ENCODE results near the gene MSL3. TPM values are rescaled to one million over a fixed set of nuclear protein-coding genes. Genes with fewer than 3 reads are reported as not detected.

Gene MSL3, protein sequence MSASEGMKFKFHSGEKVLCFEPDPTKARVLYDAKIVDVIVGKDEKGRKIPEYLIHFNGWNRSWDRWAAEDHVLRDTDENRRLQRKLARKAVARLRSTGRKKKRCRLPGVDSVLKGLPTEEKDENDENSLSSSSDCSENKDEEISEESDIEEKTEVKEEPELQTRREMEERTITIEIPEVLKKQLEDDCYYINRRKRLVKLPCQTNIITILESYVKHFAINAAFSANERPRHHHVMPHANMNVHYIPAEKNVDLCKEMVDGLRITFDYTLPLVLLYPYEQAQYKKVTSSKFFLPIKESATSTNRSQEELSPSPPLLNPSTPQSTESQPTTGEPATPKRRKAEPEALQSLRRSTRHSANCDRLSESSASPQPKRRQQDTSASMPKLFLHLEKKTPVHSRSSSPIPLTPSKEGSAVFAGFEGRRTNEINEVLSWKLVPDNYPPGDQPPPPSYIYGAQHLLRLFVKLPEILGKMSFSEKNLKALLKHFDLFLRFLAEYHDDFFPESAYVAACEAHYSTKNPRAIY
- total RNA-seq, result 12.0 TPM

DNA sequence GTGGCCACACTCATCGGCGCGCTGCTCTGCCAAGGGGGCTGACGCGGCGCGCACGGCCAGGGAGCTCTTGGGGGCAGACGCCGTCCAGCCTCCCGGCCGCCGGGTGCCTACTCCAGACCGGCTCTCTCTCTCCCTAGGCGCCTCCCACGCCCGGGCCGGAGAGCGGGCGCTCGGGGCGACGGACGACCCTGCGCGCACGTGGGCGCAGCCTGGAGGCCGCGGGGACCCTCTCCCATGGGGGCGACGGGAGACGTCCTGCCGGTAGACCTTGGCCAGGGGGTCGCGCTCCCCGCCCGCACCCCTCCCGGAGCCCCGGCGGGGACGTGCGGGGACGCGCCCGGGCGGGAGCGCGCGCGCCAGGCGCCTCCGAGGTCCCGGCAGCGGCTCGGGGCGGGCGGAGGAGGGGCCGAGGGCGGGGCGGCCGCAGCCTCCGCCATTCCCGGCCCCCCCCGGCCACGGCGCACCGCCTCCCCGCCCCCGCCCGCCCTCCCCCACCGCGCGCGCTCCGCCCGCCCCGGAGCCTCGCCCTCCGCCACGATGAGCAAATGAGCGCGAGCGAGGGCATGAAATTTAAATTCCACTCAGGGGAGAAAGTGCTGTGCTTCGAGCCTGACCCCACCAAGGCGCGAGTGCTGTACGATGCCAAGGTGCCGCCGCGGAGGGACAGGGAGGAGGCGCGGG is at the start of gene MSL3:
TSS of gene MSL3 (plus strand) at position 519 of the 681 bp plus-strand sequence. CDS start at position 546, 27 bp downstream.
- peaks cover 2 to 18% (median 3%) of the 10 kb centered on the region in 3 donors for H3K36me3 ChIP-seq (ENCODE audit: control insufficient read depth in 3 of 3, insufficient read depth in 3 of 3, low read length in 3 of 3)
- H3K4me1 ChIP-seq (ENCODE audit: control insufficient read depth in 3 of 3, insufficient read depth in 3 of 3, low read length in 3 of 3), result peaks cover 4 to 13% (median 4%) of the 10 kb centered on the region in 3 donors
- H3K27ac ChIP-seq (ENCODE audit: low read depth, low read length), result peak within 1 kb of the TSS; percentile 85
- no peaks in the 10 kb centered on the region for H3K9me3 ChIP-seq (ENCODE audit: control insufficient read depth in 3 of 3, low read length in 3 of 3)
- peak within 1 kb of the TSS; percentile 77 to 85 (median 85) for H3K4me3 ChIP-seq (ENCODE audit: low read length in 3 of 3)
- no peaks in the 10 kb centered on the region for H3K27me3 ChIP-seq (ENCODE audit: control insufficient read depth in 3 of 3, insufficient read depth in 3 of 3, low read length in 3 of 3)
- peak within 1 kb of the TSS; percentile 72 to 87 (median 85) for H3K9ac ChIP-seq (ENCODE audit: low read depth in 1 of 3, low read length in 3 of 3)

DNA sequence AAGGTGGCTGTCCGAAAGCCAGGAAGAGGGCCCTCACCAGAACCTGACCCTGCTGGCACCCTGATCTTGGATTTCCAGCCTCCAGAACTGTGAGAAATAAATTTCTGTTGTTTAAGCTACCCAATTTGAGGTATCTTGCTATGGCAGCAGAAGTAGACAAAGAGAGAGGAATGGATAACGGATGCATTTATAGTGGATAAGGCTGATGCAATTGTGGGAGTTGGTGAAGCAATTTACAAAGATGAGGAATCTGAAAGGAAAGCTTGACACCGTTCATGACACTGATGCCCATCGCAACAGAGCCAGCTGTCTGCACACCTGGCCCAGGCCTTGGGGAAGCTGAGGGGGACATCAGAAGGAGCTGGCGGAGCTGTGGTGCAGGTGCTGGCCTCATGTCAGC is 35.7 kb upstream of the MSL3 start:
- no peak overlapping the region for H3K4me3 ChIP-seq (ENCODE audit: low read length in 3 of 3)
- H3K27me3 ChIP-seq (ENCODE audit: control insufficient read depth in 3 of 3, insufficient read depth in 3 of 3, low read length in 3 of 3), result no peaks in the 10 kb centered on the region
- H3K27ac ChIP-seq (ENCODE audit: low read depth, low read length), result no peak overlapping the region
- peaks cover 0 to 17% (median 4%) of the 10 kb centered on the region in 3 donors for H3K4me1 ChIP-seq (ENCODE audit: control insufficient read depth in 3 of 3, insufficient read depth in 3 of 3, low read length in 3 of 3)
- H3K9me3 ChIP-seq (ENCODE audit: control insufficient read depth in 3 of 3, low read length in 3 of 3), result no peaks in the 10 kb centered on the region
- H3K9ac ChIP-seq (ENCODE audit: low read depth in 1 of 3, low read length in 3 of 3), result no peak overlapping the region
- H3K36me3 ChIP-seq (ENCODE audit: control insufficient read depth in 3 of 3, insufficient read depth in 3 of 3, low read length in 3 of 3), result no peaks in the 10 kb centered on the region

DNA sequence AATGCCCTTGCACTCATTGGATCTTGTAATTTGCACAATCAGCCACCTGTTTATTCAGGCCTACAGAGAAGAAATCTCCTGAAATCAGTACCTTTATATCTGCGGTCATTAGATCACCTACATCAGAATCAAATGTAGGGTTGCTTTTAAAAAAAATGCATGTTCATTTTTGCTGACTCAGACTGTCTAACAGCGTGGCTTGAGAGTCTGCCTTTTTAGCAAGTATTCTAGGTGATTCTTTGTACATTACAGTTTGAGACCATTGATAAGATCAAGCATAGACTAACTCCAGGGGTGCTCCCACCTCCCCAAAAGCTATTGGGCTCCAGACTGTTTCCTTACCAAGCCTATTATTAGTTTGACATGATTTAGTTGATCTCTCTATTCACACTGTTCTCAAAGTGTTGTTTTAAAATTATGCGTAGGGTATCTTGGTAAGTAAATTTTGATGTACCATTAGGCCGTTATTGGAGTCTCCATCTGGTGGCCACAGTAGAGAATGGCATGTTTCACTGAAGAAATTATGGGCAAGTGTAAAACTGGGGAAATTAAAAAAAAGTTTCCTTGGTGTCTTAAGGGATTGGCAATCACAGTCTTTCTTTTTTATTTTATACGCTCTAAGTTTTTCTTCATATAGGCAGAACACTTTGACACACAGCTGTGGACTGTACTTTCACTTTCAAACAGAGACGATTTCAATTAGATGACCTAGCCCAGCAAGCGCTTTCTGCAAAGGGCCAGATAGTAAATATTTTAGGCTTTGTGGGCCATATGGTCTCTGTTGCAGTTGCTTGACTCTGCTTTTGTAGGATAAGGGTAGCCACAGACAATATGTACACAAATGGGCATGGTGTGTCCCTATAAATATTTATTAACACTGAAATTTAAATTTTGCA is 33.7 kb upstream of the MSL3 start:
- Histone ChIP-seq H3K27me3 (ENCODE audit: control insufficient read depth in 3 of 3, insufficient read depth in 3 of 3, low read length in 3 of 3) (no peaks in the 10 kb centered on the region), H3K9ac (ENCODE audit: low read depth in 1 of 3, low read length in 3 of 3) (no peak overlapping the region), H3K9me3 (ENCODE audit: control insufficient read depth in 3 of 3, low read length in 3 of 3) (no peaks in the 10 kb centered on the region), H3K4me3 (ENCODE audit: low read length in 3 of 3) (no peak overlapping the region), H3K27ac (ENCODE audit: low read depth, low read length) (no peak overlapping the region), H3K4me1 (ENCODE audit: control insufficient read depth in 3 of 3, insufficient read depth in 3 of 3, low read length in 3 of 3) (peaks cover 0 to 17% (median 4%) of the 10 kb centered on the region in 3 donors), H3K36me3 (ENCODE audit: control insufficient read depth in 3 of 3, insufficient read depth in 3 of 3, low read length in 3 of 3) (no peaks in the 10 kb centered on the region)

DNA sequence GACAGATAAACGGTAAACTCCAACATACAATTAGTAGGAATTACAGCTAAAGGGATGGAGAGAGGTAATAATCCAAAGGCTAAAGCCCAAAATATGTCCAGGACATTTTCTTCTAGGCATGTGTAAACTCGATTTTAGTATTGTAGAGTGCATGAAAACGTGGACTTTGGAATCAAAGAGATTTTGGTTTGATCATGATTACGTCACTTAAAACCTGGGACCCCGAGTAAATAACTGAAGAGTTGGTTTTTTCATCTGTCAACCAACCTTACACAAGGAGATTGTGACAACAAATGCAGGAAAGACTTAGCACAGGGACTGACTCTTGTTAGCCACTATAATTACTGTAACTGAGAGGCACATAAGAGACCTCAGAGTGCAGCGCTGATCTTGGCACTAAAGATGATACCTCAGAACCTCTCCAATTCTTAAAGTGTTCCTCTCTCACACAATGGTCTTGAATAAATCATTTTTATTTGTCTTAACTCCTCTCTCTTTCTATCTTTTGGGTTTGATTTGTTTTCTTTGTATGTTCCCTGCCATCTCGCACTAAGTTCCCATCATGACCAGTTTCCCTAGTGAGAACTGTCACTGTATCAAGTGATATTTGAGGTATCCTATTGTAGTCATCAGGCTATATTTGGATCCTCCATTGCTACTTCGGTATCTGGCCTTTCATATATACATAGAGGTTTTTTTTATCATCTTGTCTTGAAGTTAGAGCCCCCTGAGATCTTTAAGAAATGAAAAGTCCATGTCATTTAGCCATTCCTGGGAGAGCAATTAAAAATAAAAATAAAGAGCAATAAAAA is 32.2 kb upstream of the MSL3 start:
- Histone ChIP-seq H3K27ac (ENCODE audit: low read depth, low read length) (no peak overlapping the region), H3K9ac (ENCODE audit: low read depth in 1 of 3, low read length in 3 of 3) (no peak overlapping the region), H3K9me3 (ENCODE audit: control insufficient read depth in 3 of 3, low read length in 3 of 3) (no peaks in the 10 kb centered on the region), H3K36me3 (ENCODE audit: control insufficient read depth in 3 of 3, insufficient read depth in 3 of 3, low read length in 3 of 3) (no peaks in the 10 kb centered on the region), H3K27me3 (ENCODE audit: control insufficient read depth in 3 of 3, insufficient read depth in 3 of 3, low read length in 3 of 3) (no peaks in the 10 kb centered on the region), H3K4me1 (ENCODE audit: control insufficient read depth in 3 of 3, insufficient read depth in 3 of 3, low read length in 3 of 3) (peaks cover 0 to 17% (median 4%) of the 10 kb centered on the region in 3 donors), H3K4me3 (ENCODE audit: low read length in 3 of 3) (no peak overlapping the region)

DNA sequence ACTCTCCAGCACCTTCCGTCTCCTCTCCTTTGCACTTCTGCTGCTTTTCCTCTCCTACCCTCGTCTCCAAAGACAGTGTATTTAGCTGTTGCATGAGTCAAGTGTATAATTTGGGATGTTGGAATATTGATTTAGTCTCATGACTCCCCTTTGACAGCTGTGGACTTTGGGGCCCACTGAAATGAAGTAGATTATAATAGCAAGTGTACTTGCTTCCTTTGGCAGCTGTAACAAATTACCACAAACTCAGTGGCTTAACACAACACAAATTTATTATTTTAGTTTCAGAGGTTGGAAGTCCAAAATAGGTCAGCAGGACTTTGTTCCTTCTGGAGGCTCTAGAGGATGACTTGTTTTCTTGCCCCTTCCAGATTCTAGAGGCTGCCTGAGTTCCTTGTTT is 29.5 kb upstream of the MSL3 start:
- no peak overlapping the region for H3K27ac ChIP-seq (ENCODE audit: low read depth, low read length)
- H3K4me1 ChIP-seq (ENCODE audit: control insufficient read depth in 3 of 3, insufficient read depth in 3 of 3, low read length in 3 of 3), result peaks cover 0 to 17% (median 4%) of the 10 kb centered on the region in 3 donors
- no peaks in the 10 kb centered on the region for H3K36me3 ChIP-seq (ENCODE audit: control insufficient read depth in 3 of 3, insufficient read depth in 3 of 3, low read length in 3 of 3)
- no peaks in the 10 kb centered on the region for H3K9me3 ChIP-seq (ENCODE audit: control insufficient read depth in 3 of 3, low read length in 3 of 3)
- no peak overlapping the region for H3K4me3 ChIP-seq (ENCODE audit: low read length in 3 of 3)
- H3K27me3 ChIP-seq (ENCODE audit: control insufficient read depth in 3 of 3, insufficient read depth in 3 of 3, low read length in 3 of 3), result no peaks in the 10 kb centered on the region
- no peak overlapping the region for H3K9ac ChIP-seq (ENCODE audit: low read depth in 1 of 3, low read length in 3 of 3)

DNA sequence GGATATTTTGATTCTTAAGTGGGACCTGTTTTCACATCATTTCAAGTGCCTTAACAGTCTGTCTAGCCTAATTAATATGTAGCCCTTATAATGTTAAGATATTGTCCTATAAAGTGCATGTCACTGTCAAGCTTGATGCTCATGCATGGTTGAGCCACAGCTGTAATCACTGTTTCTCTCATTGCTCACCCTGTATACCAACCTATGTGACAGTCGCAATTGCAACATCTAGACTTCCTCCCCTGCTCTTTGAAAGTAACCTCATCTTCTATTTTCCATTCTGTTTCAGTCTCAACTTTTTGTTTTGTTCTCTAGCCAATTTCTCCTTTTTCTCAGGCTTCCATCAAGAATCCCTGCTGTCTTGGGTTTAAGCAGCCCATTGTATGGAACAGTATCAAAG is 24.4 kb upstream of the MSL3 start:
- H3K4me3 ChIP-seq (ENCODE audit: low read length in 3 of 3), result no peak overlapping the region
- H3K4me1 ChIP-seq (ENCODE audit: control insufficient read depth in 3 of 3, insufficient read depth in 3 of 3, low read length in 3 of 3), result no peaks in the 10 kb centered on the region
- no peak overlapping the region for H3K9ac ChIP-seq (ENCODE audit: low read depth in 1 of 3, low read length in 3 of 3)
- H3K27ac ChIP-seq (ENCODE audit: low read depth, low read length), result no peak overlapping the region
- H3K9me3 ChIP-seq (ENCODE audit: control insufficient read depth in 3 of 3, low read length in 3 of 3), result no peaks in the 10 kb centered on the region
- H3K36me3 ChIP-seq (ENCODE audit: control insufficient read depth in 3 of 3, insufficient read depth in 3 of 3, low read length in 3 of 3), result no peaks in the 10 kb centered on the region
- H3K27me3 ChIP-seq (ENCODE audit: control insufficient read depth in 3 of 3, insufficient read depth in 3 of 3, low read length in 3 of 3), result peaks cover 0 to 5% (median 0%) of the 10 kb centered on the region in 3 donors

DNA sequence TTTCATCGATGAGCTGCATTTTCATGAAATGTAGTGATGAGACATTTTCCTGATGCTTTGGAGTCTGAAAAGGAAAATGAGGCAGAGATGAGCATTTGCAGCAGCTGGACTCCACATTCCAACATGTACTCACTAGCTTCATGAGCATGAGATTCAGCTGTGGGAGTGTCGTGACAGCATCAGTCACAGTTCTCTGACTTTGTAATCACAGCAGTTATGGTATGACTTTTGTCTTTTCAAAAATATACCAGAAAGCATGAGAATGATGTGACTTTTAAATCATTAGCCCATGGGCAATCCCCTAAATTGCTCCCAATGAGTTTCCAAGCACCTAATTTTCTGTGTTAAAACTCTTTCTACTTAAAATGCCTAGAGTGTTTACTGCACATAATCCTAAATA is 18.3 kb upstream of the MSL3 start:
- H3K9ac ChIP-seq (ENCODE audit: low read depth in 1 of 3, low read length in 3 of 3), result no peak overlapping the region

DNA sequence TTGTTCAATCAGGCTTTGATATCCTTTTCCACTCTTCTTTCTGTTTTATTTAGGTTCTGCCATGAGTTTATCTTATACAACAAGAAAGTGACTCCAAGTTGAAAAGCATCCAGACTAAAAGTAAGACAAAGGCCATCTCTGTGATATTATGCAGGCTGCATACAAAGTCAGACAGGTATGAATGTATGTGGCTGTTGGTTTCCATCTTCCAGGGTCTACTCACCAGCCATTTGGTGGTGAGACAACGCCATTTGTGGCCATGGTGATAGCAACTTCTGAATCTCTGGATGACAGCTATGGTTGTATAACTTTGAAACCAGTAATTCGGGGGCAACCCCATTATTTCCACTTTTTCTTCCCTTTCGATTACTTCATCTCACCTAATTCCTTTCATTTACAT is 17.2 kb upstream of the MSL3 start:
- H3K4me1 ChIP-seq (ENCODE audit: control insufficient read depth in 3 of 3, insufficient read depth in 3 of 3, low read length in 3 of 3), result no peaks in the 10 kb centered on the region
- H3K9me3 ChIP-seq (ENCODE audit: control insufficient read depth in 3 of 3, low read length in 3 of 3), result no peaks in the 10 kb centered on the region
- H3K27ac ChIP-seq (ENCODE audit: low read depth, low read length), result no peak overlapping the region
- H3K27me3 ChIP-seq (ENCODE audit: control insufficient read depth in 3 of 3, insufficient read depth in 3 of 3, low read length in 3 of 3), result peaks cover 0 to 4% (median 0%) of the 10 kb centered on the region in 3 donors
- no peak overlapping the region for H3K4me3 ChIP-seq (ENCODE audit: low read length in 3 of 3)
- no peaks in the 10 kb centered on the region for H3K36me3 ChIP-seq (ENCODE audit: control insufficient read depth in 3 of 3, insufficient read depth in 3 of 3, low read length in 3 of 3)
- no peak overlapping the region for H3K9ac ChIP-seq (ENCODE audit: low read depth in 1 of 3, low read length in 3 of 3)

More for the DNA sequence above, 18.3 kb upstream of the MSL3 start:
- Histone ChIP-seq H3K4me1 (ENCODE audit: control insufficient read depth in 3 of 3, insufficient read depth in 3 of 3, low read length in 3 of 3) (no peaks in the 10 kb centered on the region), H3K27me3 (ENCODE audit: control insufficient read depth in 3 of 3, insufficient read depth in 3 of 3, low read length in 3 of 3) (peaks cover 0 to 5% (median 0%) of the 10 kb centered on the region in 3 donors), H3K36me3 (ENCODE audit: control insufficient read depth in 3 of 3, insufficient read depth in 3 of 3, low read length in 3 of 3) (no peaks in the 10 kb centered on the region), H3K9me3 (ENCODE audit: control insufficient read depth in 3 of 3, low read length in 3 of 3) (no peaks in the 10 kb centered on the region), H3K4me3 (ENCODE audit: low read length in 3 of 3) (no peak overlapping the region), H3K27ac (ENCODE audit: low read depth, low read length) (no peak overlapping the region)

DNA sequence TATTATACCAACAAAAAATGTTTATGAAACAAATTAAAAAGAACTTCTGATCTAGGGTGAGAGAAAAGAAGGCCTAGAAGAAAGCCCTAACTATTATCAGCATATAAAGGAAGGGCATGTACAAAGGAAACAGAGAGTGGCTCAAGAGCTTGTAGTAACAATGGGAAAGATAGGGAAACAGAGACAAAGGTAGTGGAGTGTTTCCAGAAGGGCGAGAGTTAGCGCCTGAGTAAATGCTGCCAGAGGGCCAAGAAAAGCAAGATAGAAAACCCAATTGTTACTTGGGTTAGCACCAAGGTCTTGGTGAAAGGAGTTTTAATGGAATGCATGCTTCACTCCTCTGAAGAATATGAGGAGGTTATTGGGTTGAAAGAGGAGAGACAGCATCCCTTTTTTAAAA is 16.5 kb upstream of the MSL3 start:
- no peak overlapping the region for H3K27ac ChIP-seq (ENCODE audit: low read depth, low read length)
- H3K9me3 ChIP-seq (ENCODE audit: control insufficient read depth in 3 of 3, low read length in 3 of 3), result no peaks in the 10 kb centered on the region
- no peaks in the 10 kb centered on the region for H3K36me3 ChIP-seq (ENCODE audit: control insufficient read depth in 3 of 3, insufficient read depth in 3 of 3, low read length in 3 of 3)
- peaks cover 0 to 2% (median 0%) of the 10 kb centered on the region in 3 donors for H3K27me3 ChIP-seq (ENCODE audit: control insufficient read depth in 3 of 3, insufficient read depth in 3 of 3, low read length in 3 of 3)
- no peaks in the 10 kb centered on the region for H3K4me1 ChIP-seq (ENCODE audit: control insufficient read depth in 3 of 3, insufficient read depth in 3 of 3, low read length in 3 of 3)
- no peak overlapping the region for H3K9ac ChIP-seq (ENCODE audit: low read depth in 1 of 3, low read length in 3 of 3)
- no peak overlapping the region for H3K4me3 ChIP-seq (ENCODE audit: low read length in 3 of 3)
